ENCODE measurements around the gene ONECUT3. TPM values are rescaled to one million over a fixed set of nuclear protein-coding genes. Genes with fewer than 3 reads are reported as not detected.
"Not testable (repeated sequence)": the region's sequence is repeated elsewhere in the genome, so short reads cannot be mapped to it uniquely, and the experiment has no call there.

The ONECUT3 gene
- polyA plus RNA-seq, 4 donors, result 0.03 to 0.05 (median 0.03) TPM; not detected in 1

DNA sequence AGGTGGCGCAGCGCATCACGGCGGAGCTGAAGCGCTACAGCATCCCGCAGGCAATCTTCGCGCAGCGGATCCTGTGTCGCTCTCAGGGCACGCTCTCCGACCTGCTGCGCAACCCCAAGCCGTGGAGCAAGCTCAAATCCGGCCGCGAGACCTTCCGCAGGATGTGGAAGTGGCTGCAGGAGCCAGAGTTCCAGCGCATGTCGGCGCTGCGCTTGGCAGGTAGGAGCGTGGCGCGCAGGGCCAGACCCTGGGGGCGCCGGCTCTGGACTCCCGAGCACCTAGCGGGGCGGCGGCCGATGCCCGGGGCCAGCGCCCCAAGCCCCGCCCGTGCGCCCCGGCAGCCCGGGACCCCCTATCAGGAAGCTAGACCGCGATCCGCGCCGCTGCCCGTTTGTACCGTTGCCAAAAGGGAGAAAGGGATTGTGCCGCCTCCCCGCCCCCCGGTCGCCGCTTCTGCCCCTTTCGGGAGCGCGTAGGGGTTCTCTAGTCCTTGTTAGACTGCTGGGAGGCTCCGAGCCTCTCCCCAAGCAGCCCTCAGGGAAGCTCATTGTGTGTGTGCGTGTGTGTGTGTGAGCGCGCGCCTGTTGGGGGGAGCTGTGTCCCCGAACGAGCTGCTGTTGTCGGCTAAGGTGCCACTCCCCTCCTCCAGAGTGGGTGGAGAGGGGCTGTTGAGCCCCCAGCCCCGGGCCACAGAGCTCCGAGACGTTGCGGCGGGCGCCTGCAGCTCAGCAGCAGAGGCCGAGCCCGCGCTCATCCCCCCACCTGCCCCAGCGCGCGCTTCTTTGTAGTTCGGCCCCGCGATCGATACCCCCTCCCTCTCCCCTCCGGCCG, 1.5 kb downstream of the ONECUT3 start:
- DNase-seq (ENCODE audit: low read depth in 4 of 4, low spot score in 3 of 4), result no peak

DNA sequence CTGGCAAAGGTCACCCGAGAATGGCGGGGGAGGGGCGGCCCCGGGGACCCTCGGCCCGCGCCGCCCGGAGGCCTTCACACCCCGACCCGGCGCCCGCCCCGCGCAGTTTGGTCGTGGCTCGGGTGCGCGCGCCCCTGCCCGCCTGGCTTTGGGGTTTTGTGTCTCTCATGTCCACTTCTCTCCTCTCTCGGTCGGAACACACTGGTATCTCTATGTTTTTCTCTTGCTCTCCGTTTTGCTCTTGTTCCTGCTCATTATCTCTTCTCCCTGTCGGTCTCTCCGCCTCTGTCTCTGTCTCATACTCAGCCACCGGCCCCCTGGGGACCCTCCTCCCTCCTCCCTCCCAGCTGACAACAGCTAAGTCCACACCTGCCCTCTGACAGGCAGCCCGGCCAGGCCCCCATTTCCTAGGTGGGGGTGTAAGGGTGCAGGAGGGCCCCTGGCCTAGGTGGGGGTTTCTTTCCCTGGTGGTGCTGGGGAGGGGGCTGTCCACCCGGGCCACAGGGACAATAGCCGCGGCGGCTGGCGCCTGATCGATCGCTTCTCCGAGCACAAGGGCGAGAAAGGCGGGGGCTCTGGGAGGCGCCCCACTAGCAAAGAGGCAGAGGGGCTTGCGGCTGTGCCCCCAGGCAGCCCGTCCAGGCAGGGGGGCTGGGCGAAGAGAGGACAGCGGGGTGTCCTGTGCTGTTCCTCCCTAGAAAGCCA, 2.3 kb downstream of the ONECUT3 start:
- DNase-seq (ENCODE audit: low read depth in 4 of 4, low spot score in 3 of 4), result no peak

DNA sequence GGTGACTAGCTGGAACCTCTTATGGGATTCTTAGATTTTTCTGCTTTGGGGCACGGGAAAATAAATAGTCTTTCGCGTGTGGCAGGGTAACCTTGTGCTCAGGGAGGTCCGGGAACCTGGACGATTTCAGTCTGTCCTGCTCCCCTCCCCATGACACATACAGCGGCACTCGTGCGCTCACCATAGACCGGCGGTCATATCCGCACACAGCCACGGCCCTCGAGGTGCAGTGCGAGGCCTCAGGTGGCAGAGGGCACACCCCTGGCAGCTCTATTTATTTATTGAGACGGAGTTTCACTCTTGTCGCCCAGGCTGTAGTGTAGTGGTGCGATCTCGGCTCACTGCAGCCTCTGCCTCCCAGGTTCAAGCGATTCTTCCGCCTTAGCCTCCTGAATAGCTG, 3.0 kb downstream of the ONECUT3 start:
- no peak for DNase-seq (ENCODE audit: low read depth in 4 of 4, low spot score in 3 of 4)

DNA sequence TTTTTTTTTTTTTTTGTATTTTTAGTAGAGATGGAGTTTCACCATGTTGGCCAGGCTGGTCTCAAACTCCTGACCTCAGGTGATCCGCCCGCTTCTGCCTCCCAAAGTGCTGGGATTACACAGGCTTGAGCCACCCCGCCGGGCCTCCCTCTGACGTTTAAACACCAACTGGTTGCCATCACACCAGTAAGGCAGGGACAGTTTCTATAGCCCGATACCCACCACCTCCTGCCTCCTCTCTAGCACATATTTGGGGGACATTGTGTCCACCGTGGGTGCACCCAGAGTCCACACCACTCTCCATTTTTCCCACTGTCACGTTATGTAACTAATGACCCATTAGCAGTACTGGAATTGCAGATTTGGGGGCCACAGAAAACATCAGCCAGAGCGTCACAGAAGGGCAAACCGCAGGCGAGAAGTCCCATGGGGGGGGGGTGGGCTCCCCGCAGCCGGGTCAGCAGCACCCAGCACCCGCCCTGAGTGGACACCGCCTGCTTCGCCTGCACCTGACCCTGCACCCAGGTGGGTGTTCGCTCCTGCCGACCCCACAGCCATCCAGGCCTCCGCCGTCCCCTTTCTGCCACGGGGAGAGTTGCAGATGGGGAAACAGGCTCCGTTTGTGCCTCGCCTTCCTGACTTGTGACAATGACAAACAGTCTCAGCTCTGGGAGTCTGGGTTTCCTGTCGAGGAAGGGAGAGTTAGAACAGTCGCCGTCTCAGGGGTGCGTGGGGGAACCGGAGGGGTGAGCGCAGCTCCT, 3.6 kb downstream of the ONECUT3 start:
- no peak for DNase-seq (ENCODE audit: low read depth in 4 of 4, low spot score in 3 of 4)

DNA sequence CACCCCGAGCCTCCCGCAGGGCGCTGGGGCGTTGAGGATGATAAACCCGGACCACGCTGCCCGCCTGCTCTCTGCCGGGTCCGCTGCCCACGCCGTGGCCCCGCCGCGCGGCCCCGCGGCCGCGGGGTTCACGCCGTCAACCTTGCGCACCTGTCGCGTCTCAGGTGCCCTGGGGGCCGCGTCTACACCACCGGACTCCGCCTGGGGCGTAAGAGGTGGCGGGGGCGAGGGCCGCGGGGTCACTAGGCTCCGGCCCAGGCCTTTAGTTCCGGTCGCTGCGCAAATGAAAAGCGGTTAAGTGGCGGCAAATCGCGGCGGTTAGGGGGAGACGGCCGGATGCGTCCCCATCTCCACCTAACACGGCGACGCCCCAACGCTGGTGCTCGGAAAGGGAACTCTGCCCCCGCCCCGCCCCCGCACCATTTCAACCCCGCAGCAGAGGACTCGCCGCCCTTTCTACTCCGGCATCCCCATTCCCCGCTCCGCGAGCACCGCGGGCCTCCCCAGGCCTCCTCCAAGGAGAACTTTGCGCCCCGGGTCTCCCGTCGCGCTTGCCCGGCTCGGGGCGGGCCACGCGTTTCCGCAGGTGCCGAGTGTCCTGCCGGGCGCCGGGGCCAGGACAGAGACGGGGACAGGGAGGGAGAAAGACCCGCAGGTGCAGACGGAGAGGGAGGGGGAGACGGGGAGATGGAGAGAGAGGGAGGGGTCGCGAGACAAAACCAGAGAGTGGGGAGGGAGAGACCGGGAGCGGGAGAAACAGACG, 4.3 kb downstream of the ONECUT3 start:
- DNase-seq (ENCODE audit: low read depth in 4 of 4, low spot score in 3 of 4), result no peak

DNA sequence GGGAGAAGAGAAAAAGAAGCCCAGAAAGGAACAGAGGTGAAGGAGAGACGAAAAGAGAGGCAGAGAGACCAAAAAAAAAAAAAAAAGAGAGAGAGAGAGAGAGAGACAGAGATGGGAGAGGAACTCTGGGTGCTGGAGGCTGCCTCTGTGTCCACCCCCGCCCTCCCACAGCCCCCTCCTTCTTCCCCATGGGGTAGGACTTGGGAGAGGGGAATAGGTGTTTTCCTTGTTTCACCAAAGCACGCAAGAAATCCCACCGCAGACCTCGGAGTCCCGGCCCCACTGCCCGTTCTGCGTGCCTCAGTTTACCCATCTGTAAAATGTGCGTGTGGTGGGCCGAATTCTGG, 4.9 kb downstream of the ONECUT3 start:
- no peak for DNase-seq (ENCODE audit: low read depth in 4 of 4, low spot score in 3 of 4)

DNA sequence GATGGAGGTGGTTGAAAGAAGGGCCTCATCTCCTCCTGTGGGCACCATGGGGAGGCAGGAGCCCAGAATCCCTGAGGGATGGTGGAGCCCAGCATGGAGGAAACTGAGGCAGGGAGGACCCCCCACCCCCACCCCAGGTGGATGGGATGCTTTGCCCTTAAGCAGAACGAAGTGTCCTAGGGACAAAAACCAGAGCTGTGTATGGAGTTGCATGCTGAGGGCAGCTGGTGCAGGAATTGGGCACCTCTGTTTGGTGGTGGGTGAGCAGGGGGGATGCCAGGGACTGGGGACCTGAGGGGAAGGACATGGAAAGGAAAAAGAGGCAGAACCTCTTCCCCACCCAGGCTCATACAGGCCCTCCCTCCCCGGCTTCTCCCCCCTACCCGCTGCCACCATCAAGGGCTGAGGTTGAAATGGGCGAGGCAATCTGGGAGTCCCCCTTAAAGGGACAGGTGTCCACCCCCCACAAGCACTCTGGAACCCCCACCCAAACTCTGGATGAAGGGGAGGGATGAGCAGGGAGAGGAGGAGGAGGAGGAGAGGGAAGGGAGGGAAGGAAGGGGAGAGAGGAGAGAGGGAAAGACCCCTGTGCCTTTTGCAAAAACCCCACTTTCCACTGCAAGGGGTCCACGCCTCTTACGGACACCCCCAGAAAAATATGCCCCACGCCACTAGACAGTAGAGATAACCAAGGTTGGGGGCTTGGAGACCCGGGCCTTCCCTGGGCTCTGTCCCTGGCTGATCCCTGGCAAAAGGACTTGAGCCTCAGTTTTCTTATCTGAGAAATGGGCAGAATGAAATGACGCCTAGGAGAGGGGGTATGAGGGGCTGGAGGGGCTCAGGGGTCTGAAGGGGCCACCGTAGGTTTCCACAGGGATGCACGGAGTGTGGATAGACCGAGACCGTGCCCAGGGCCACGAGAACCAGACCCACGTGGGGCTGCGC, 5.9 kb downstream of the ONECUT3 start:
- no peak for DNase-seq (ENCODE audit: low read depth in 4 of 4, low spot score in 3 of 4)

DNA sequence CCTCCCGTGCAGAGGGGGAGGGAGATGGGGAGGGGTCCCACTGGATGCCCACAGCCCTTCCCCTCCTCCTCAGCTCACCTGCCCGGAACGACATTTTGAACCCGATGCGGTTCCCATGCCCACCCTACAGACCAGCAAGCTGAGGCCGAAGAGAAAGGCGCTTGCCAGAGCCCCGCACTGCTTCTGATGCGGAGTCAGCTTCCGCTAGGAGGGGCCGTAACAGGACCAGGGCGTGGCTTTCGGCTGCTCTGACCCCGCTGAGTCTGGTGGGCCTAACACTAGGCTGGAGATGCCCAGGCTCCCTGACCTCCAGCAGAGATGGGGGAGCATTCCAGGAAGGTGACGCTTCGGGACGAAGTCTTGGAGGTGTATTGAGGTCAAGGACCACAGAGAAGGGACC, 6.7 kb downstream of the ONECUT3 start:
- no peak for DNase-seq (ENCODE audit: low read depth in 4 of 4, low spot score in 3 of 4)

DNA sequence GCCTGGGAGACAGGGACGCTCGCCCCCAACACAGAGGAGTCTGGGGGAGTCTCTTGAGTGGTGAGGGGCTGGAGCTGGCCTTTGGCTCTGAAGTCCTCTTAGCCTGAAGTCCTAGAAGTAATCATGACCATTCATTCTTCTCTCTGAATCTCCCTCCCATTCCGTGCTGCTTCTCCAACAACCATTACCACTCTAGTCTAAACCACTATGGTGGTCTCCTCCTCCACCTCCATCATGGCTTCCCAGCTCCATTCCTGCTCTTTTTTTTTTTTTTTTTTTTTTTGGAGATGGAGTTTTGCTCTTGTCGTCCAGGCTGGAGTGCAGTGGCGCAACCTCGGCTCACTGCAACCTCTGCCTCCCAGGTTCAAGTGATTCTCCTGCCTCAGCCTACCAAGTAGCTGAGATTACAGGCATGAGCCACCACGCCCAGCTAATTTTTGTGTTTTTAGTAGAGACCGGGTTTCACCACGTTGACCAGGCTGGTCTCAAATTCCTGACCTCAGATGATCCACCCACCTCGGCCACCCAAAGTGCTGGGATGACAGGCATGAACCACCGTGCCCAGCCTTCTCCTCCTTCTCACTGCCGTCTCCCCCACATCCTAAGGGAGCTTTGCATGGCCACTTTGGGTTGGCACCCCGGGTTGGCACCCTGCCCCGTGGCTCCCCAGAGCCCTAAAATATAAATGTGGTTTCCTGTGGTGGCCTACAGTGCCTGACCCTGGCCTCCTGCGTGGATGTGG, 7.7 kb downstream of the ONECUT3 start:
- DNase-seq (ENCODE audit: low read depth in 4 of 4, low spot score in 3 of 4), result not testable (repeated sequence)

DNA sequence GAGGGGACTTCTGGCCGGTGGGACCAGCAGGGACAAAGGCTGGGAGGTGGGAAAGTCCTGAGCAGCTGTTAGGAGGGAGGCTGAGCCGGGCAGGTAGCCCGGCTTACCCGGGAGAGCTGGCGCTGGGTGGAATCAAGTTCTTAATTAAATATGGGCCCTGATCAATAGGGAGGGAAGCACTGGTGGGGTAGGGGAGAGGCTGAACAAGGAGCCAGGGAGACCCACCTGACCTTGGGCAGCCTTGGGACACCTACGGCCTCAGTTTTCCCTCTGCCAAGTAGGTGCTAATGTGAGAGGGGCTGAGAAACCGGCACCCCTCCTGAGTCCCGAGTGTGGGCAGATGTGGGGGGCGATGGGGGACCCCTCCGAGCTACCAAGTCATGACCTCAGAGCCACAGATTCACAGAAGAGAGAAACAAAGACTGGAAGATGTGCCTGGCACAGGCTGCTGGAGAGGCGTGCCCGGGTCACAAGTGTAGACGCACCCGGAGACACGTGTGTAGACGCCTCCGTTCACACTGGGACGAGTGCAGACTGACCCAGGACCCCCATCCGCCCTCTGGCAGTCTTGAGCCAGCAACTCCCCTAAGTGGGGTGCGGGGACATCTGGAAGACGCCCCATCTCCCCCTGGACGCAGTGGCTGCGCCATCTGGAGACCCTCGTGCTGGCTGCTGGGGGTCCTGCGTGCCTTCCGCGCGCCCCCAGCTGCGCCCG, 8.4 kb downstream of the ONECUT3 start:
- no peak for DNase-seq (ENCODE audit: low read depth in 4 of 4, low spot score in 3 of 4)

DNA sequence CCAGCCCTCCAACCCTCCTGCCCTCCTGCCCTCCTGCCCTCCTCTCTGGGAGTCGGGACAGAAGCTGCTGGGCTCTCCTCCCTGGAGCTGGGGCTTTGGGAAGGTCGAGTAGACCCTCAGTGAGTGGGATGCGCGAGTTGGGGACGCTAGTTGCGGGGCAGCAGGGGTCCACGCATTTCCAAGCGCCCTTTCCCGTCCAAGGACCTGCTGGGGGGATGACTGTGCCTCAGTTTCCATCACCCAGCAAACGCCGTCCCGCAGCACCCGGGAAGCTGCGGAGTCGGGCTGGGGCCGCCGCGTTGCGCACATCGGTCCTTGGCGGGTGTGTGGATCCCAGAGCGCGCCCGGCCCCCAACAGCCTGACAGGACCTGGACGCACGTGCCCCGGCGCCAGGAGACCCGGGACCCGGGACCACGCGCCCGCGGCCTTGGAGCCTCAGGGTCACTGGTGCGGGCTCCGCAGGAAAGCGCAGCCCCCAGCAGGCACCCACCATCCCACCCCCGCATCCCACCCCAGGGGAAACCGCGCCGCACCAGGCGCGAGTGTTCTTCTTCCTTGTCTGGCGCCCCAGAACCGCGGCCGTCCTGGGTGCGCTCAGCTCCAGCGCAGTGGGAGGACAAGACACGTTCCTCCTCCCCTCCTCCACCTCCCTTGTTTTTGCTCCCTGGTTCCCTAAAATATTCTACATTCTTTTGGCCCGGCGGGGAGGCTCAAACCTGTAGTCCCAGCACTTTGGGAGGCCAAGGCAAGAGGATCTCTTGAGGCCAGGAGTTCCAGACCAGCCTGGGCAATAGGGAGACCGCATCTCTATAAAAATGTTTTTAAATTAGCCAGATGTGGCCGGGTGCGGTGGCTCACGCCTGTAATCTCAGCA, 9.2 kb downstream of the ONECUT3 start:
- DNase-seq (ENCODE audit: low read depth in 4 of 4, low spot score in 3 of 4), result no peak

DNA sequence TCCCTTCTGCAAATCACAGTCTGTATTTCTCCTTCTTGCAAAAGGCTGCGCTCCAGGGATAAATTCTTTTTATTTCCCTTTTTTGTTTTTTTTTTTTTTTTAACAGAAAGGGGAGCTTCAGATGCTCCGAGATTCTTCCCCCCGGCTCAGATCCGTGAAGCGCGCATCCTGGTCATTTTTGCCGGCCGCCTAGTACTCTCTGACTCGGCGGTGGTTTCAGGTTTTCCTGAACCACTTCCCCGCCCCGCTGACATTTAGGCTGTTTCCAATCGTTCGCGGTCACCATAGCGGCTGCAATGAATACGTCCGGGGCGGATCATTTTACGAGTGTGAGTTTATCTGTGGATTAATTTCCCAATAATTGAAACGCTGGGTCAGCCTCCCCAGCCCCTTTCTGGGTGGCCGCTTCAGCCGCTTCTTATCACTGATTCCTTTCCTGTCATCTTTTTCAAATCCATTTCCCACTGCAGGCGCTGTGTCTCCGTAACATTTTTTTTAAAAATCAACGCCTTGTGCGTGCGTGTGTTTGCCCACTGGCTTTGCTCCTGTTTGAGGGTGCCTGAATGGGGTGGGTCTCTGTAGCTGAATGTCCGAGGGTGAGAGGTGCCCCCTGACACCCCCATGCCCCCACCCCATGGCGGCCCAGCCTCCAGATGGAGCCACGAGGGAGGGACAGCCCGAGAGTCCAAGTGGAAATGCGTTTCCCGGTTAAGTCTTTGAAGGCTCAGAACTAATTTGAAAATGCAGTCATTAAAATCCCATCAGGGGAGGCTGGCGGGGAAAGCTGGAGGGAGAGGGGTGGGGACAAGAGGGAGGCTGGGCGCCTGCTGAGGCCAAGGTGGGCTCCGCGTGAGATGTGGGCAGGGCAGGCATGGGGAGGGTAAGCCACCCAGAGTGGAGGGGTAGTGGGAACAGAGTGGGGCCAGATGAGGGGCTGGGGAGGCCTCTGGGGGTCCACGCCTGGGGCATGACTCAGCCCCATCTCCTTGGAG, 10.6 kb downstream of the ONECUT3 start:
- DNase-seq (ENCODE audit: low read depth in 4 of 4, low spot score in 3 of 4), result no peak

DNA sequence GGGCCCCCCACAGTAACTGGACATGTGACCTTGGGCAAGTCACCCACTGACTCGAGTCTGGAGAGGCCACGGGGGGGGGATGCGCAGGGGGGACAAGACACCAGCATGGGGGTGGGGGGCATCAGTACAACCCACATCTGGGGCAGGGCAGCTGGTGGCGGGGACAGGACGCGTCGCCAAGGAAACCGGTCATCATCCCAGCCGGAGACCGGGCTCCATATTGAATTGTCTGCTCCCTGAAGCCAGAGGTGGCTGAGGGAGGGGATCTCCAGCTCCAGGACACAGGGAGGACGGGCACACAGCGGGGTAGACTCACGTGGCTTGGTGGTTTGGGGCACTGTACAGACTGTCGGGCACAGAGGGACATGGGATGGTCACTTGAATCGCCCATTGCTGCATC, 11.4 kb downstream of the ONECUT3 start:
- DNase-seq (ENCODE audit: low read depth in 4 of 4, low spot score in 3 of 4), result no peak

DNA sequence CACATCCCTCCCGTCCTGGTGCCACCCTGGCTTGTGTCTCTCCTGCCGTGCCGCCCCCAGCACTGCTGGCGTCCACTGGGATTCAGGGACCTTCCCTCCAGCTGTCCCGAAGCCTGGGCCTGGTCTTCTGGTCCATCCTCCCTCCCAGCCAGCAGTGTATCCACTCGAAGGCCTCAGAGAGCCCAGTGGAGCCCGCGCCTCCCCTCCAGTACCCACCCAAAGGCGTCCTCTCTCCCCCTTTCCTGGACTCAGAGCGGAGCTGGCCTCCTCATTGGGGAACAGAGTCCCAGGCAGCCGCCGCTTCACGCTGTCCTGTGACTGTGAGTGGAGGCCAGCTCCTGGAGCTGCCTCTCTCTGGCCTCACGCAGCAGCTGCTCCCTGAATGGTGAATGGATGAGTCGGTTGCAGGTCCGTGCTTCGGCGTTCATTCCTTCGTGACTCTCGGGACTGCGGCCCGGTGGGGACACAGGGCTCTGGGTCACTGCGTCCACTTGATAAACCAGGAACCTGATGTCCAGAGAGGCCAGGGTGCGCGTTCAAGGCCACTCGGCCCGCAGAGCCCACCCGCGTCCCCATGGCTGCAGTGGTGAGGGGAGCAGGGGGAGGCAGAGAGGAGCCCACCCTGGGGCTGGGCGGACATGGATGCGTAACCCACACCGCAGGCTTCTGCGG, 12.1 kb downstream of the ONECUT3 start:
- no peak for DNase-seq (ENCODE audit: low read depth in 4 of 4, low spot score in 3 of 4)

DNA sequence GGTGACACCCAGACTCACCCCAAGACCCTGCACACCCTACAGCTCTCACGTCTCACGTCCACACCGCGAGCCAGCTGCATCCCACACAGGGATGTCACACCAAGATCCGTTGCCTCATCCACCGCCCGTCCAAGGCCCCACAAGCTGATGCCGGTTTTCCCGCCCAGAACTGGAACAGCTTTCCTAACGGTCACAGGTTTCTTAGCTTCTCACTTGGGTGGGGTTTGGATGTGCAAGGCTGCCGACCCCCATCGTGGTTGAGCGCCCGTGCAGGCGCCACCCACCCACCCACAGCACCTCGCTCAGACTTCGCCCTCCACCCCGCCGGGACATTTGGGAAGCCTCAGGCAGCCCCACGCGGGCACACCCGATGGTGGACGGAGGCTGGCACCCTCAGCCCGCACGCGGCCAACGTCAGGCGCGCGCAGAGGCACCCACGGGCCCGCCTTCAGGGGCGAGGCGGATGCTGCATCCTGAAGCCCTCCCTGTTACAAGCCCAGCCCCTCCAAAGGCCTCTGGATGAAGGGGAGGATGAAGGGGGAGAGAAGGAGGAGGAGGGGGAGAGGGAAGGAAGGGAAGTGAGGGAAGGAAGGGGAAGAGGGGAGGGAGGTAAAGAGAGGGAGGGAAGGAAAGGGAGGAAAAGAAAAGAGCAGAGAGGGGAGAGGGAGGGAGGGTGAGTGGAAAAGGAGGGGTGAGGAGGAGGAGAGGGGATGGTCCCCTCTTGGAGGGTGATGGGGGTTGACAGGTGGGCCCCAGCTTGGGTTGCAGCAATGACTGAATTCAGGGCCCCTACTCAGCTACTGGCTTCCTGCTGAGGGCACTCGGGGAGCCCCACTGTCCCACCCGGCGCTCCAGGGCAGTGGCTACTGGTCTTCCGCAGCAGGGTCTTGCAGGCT, 12.8 kb downstream of the ONECUT3 start:
- DNase-seq (ENCODE audit: low read depth in 4 of 4, low spot score in 3 of 4), result no peak

All from left renal pelvis (tissue), 4 donors.